HepG2 (cell line): Measurements from ENCODE around the gene SLC16A3. TPM values are rescaled to one million over a fixed set of nuclear protein-coding genes. Genes with fewer than 3 reads are reported as not detected.

Source experiments
- ATAC-seq: fragments of 200-7000 bp; cut with Tn5 transposase; 3 replicates; pipeline ENCODE4 v1.9.1; 2020; ENCODE audit warnings: mild to moderate bottlenecking, moderate library complexity
- BruUV-seq: library from RNA; stranded (reverse); fragments of 400-500 nt; replicated peaks from 2 replicates; lab custom pipeline; 2021; lab: Mats Ljungman, UMichigan
- CTCF ChIA-PET: fragments of 300-600 bp; formaldehyde crosslinking; extraction: SDS; loops from one replicate; lab custom pipeline; 2021; ENCODE audit warnings: low total read pairs, inconsistent platforms, low intra/inter-chr PET ratio; lab: Yijun Ruan, JAX
- POLR2A ChIA-PET: fragments of 350-600 bp; sonication (Branson Sonifier 250); formaldehyde crosslinking; loops from one replicate; lab custom pipeline; 2020; ENCODE audit warnings: antibody characterized with exemption, inconsistent platforms; lab: Yijun Ruan, JAX
- DNase-seq: peaks from one replicate; pipeline ENCODE4 v3.0.0-alpha.2; 2015; ENCODE audit warnings: low spot score
- FAIRE-seq: peaks from 3 replicates; lab custom pipeline; 2011; peaks lifted over from hg19 to GRCh38; lab: Jason Lieb, UNC
- H2AFZ ChIP-seq: one replicate; pipeline ENCODE4 v1.6.1; 2011; ENCODE audit warnings: low read length, inconsistent platforms
- H3K27ac ChIP-seq: fragments of 300-600 bp; 3 replicates; pipeline ENCODE4 v1.8.0; 2011; ENCODE audit warnings: mixed run types, mild to moderate bottlenecking, mixed read lengths, low read length, inconsistent platforms; ENCODE audit not compliant: insufficient read depth; ENCODE audit errors: extremely low read length
- H3K27me3 ChIP-seq, 2 experiments: fragments of 200-600 bp in 1 of 2; 2 replicates in 1 of 2; 3 replicates in 1 of 2; pipeline versions ENCODE4 v1.6.0 to v1.8.0; 2011; ENCODE audit warnings: low read length in 2 of 2, mild to moderate bottlenecking in 2 of 2, moderate library complexity in 2 of 2, inconsistent platforms in 1 of 2; ENCODE audit not compliant: insufficient read depth in 2 of 2, control insufficient read depth in 1 of 2
- H3K36me3 ChIP-seq, 2 experiments: fragments of 200-600 bp in 1 of 2; replicated peaks in 1 of 2; 2 replicates in 1 of 2; 3 replicates in 1 of 2; pipeline versions ENCODE4 v1.5.1 to v1.8.0; 2011; ENCODE audit warnings: low read length in 2 of 2, inconsistent platforms in 1 of 2; ENCODE audit not compliant: insufficient read depth in 2 of 2, control insufficient read depth in 1 of 2
- H3K4me1 ChIP-seq: 2 replicates; pipeline ENCODE4 v1.5.1; 2012; ENCODE audit warnings: low read length, inconsistent platforms; ENCODE audit not compliant: insufficient read depth
- H3K4me2 ChIP-seq: 2 replicates; pipeline ENCODE4 v1.6.0; 2011; ENCODE audit warnings: low read depth, low read length, inconsistent platforms
- H3K4me3 ChIP-seq, 3 experiments: fragments of 200-600 bp in 1 of 3; sonication (generic), shearing (Covaris generic) in 1 of 3; replicated peaks in 1 of 3; 2 replicates each; pipeline ENCODE4 v1.5.1; 2011 to 2016; ENCODE audit warnings: low read length in 3 of 3, inconsistent platforms in 2 of 3, low read depth in 2 of 3, mild to moderate bottlenecking in 2 of 3, control low read depth in 1 of 3, mixed read lengths in 1 of 3; ENCODE audit not compliant: insufficient read depth in 1 of 3
- H3K79me2 ChIP-seq: one replicate; pipeline ENCODE4 v1.6.1; 2011; ENCODE audit warnings: low read length, inconsistent platforms; ENCODE audit not compliant: insufficient read depth
- H3K9ac ChIP-seq: 2 replicates; pipeline ENCODE4 v1.6.0; 2011; ENCODE audit warnings: mild to moderate bottlenecking, low read depth, low read length, inconsistent platforms; ENCODE audit not compliant: insufficient read depth
- H3K9me3 ChIP-seq: 2 replicates; pipeline ENCODE4 v1.5.1; 2012; ENCODE audit warnings: mild to moderate bottlenecking, low read length
- H4K20me1 ChIP-seq: 2 replicates; pipeline ENCODE4 v1.6.0; 2011; ENCODE audit warnings: inconsistent platforms, mild to moderate bottlenecking, low read length, moderate library complexity; ENCODE audit not compliant: insufficient read depth
- AHR ChIP-seq: IDR thresholded peaks from 2 replicates; pipeline ENCODE4 v1.6.1; 2018; ENCODE audit warnings: missing genetic modification reagents, missing compliant biosample characterization
- ATAD3A ChIP-seq: sonication (generic); formaldehyde crosslinking; IDR thresholded peaks from 2 replicates; pipeline ENCODE4 v1.4.0; 2020; ENCODE audit warnings: missing genetic modification reagents
- CBFB ChIP-seq: sonication (generic); formaldehyde crosslinking; IDR thresholded peaks from 2 replicates; pipeline ENCODE4 v1.4.0; 2020; ENCODE audit warnings: missing genetic modification reagents
- CEBPB ChIP-seq: IDR thresholded peaks from 2 replicates; pipeline ENCODE4 v1.6.1; 2011; ENCODE audit warnings: low read depth, low read length, improper control_type of control experiment, borderline replicate concordance
- NFIB ChIP-seq: sonication (generic); formaldehyde crosslinking; IDR thresholded peaks from 2 replicates; pipeline ENCODE4 v1.9.0; 2021; ENCODE audit warnings: missing genetic modification reagents, mild to moderate bottlenecking, borderline replicate concordance
- ZBED4 ChIP-seq: sonication (generic); formaldehyde crosslinking; IDR thresholded peaks from 2 replicates; pipeline ENCODE4 v1.4.0; 2020; ENCODE audit warnings: missing genetic modification reagents, borderline replicate concordance
- ZBTB33 ChIP-seq: sonication (generic); formaldehyde crosslinking; IDR thresholded peaks from 2 replicates; pipeline ENCODE4 v1.4.0; 2020; ENCODE audit warnings: missing genetic modification reagents
- ZMYM3 ChIP-seq: sonication (generic); formaldehyde crosslinking; IDR thresholded peaks from 2 replicates; pipeline ENCODE4 v1.5.1; 2020; ENCODE audit warnings: mild to moderate bottlenecking, missing genetic modification reagents
- ZNF225 ChIP-seq: sonication (generic); formaldehyde crosslinking; IDR thresholded peaks from 2 replicates; pipeline ENCODE4 v1.4.0; 2020; ENCODE audit warnings: mild to moderate bottlenecking, missing genetic modification reagents
- ZNF329 ChIP-seq: sonication (generic); formaldehyde crosslinking; IDR thresholded peaks from 2 replicates; pipeline ENCODE4 v1.9.0; 2021; ENCODE audit warnings: low read depth, mild to moderate bottlenecking, missing genetic modification reagents
- ZNF737 ChIP-seq: sonication (generic); formaldehyde crosslinking; IDR thresholded peaks from 2 replicates; pipeline ENCODE4 v1.5.0; 2020; ENCODE audit warnings: missing genetic modification reagents, mild to moderate bottlenecking, borderline replicate concordance
- ZNF770 ChIP-seq: sonication (generic); formaldehyde crosslinking; IDR thresholded peaks from 2 replicates; pipeline ENCODE4 v1.5.0; 2020; ENCODE audit warnings: mild to moderate bottlenecking, missing genetic modification reagents
- ZNF790 ChIP-seq: sonication (generic); formaldehyde crosslinking; IDR thresholded peaks from 2 replicates; pipeline ENCODE4 v1.8.0; 2022; ENCODE audit warnings: missing genetic modification reagents, mild to moderate bottlenecking, borderline replicate concordance
- WGBS: methylation state at CpG from one replicate; pipeline ENCODE4 v1.1.6; 2017; ENCODE audit warnings: low lambda C conversion rate; 5-methylcytosine and 5-hydroxymethylcytosine counted together
- in situ Hi-C: cut with HindIII; loops from 2 replicates; pipeline ENCODE4 v1.10.0; 2017; ENCODE audit warnings: low pct_unique_long_range_greater_than_20kb; ENCODE audit not compliant: extremely low pct_ligation_motif_present
- intact Hi-C: fragments of 100-400 bp; cut with micrococcal nuclease; formaldehyde crosslinking; loops from one replicate; pipeline ENCODE4 v1.10.0; 2022; ENCODE audit not compliant: unreplicated experiment
- polyA plus RNA-seq, 8 experiments: library from polyadenylated mRNA; depleted of rRNA in 3 of 8; stranded (reverse) in 7 of 8; unstranded in 1 of 8; fragments of >200 nt; fragmentation: Illumina TruSeq in 4 of 8; extraction: Trizol in 4 of 8; gene quantifications; 2 replicates each; pipeline versions ENCODE4 v1.2.1 to v1.2.3, GENCODE V29; 2011 to 2016; ENCODE audit warnings: low read depth in 4 of 8, missing spikeins in 1 of 8, mixed read lengths in 1 of 8; ENCODE audit not compliant: insufficient read depth in 1 of 8
- total RNA-seq, 5 experiments: library from RNA; depleted of rRNA; stranded (reverse); fragments of >200 nt; fragmentation: Illumina TruSeq; extraction: Trizol; gene quantifications; 2 replicates each; pipeline ENCODE4 v1.2.3, GENCODE V29; 2016; ENCODE audit warnings: low read depth in 1 of 5

The SLC16A3 gene
- total and polyA plus RNA-seq, 2 of the 13 experiments (the other 11 are each of a cell fraction or from before 2014, with no cell fraction given) = 242 to 349 TPM

- TF ChIP-seq NFIB = no peak
- no peak for TF ChIP-seq CBFB (CRISPR knock-in tag)
These were observed 50.0 kb downstream of the SLC16A3 start (continued) for GRCh38 chr17:82278786-82279391.

GRCh38 chr17:82280537-82280936 is 51.7 kb downstream of the SLC16A3 start:
- H3K4me3 ChIP-seq = no peak overlapping the region
- no peak for FAIRE-seq
- no peaks in the 10 kb centered on the region for H4K20me1 ChIP-seq
- no peaks in the 10 kb centered on the region for H3K36me3 ChIP-seq
- ATAC-seq = no peak
- H3K9me3 ChIP-seq = no peaks in the 10 kb centered on the region
- H3K9ac ChIP-seq = no peak overlapping the region
- WGBS = 78% methylated on average over 8 of the region's 8 CpGs
- intact Hi-C loops (no loop called here), in situ Hi-C loops (no loop called here)
- peaks cover 65% of the 10 kb centered on the region for H3K4me1 ChIP-seq
- no TSS peak for BruUV-seq
- no peak overlapping the region for H2AFZ ChIP-seq
- ChIA-PET CTCF (no interaction called here), POLR2A (interaction anchor here (0.9 to 4.4 kb wide), 4 partner anchors 10 to 258 kb away, joined by 3 to 46 read pairs (median 16); partner anchors contain the start of genes CENPX and LRRC45)
- no peak for DNase-seq
- no peak overlapping the region for H3K4me2 ChIP-seq
- no peak overlapping the region for H3K27ac ChIP-seq
- peaks cover 2 to 14% of the 10 kb centered on the region in 2 experiments; a peak in 4 of 5 replicates for H3K27me3 ChIP-seq
- H3K79me2 ChIP-seq = no peaks in the 10 kb centered on the region
- TF ChIP-seq AHR (CRISPR knock-in tag) = no peak
- no peak for TF ChIP-seq ZNF225 (CRISPR knock-in tag)
- TF ChIP-seq ATAD3A (CRISPR knock-in tag) = no peak
- TF ChIP-seq ZNF790 (CRISPR knock-in tag) = no peak
- TF ChIP-seq ZBTB33 (CRISPR knock-in tag) = peak; percentile 62; the same call in 1 of the 2 replicates
- peak; percentile 67; the same call in 1 of the 2 replicates for TF ChIP-seq CEBPB
- no peak for TF ChIP-seq ZBED4 (CRISPR knock-in tag)
- TF ChIP-seq ZNF770 = peak; percentile 96
- TF ChIP-seq ZNF737 (CRISPR knock-in tag) = no peak
- peak; percentile 37; the same call in 1 of the 2 replicates for TF ChIP-seq ZMYM3 (CRISPR knock-in tag)
- no peak for TF ChIP-seq ZNF329
